ENCODE measurements around the gene SMIM13.

DNA sequence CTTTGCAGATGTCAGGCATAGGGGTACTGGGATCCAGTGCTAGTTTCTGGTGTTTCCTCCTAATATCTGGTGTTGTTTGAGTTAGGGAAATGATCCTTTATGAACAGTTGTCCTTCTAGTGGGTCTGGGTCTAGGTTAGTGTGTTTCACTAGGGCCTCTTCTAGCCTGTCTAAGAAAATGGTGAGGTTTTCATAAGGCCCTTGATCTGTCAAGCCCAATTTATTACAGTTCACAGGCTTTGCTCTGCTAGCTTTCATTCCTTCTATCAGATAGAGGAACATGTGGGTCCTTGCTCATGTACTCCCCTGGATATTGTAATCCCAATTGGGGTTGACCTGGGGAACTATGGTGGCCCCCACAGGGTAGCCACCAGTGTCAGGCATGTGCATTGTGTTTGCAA is 15.1 kb downstream of the SMIM13 start:
- no peak for TF ChIP-seq CTCF (IDR thresholded peaks at IDR 0.05)
- TF ChIP-seq POLR2A (IDR thresholded peaks at IDR 0.05): no peak

Measured in Peyer's patch (tissue), 4 donors.